A673 (cell line): ENCODE measurements around the gene XYLT1. TPM values are rescaled to one million over a fixed set of nuclear protein-coding genes. Genes with fewer than 3 reads are reported as not detected.

ENCODE experiments used
- BruUV-seq: library from RNA; stranded (reverse); fragments of 400-500 nt; replicated peaks from 2 replicates; lab custom pipeline; 2021; lab: Mats Ljungman, UMichigan
- CTCF ChIA-PET: fragments of 300-600 bp; sonication (Branson Sonifier 250); formaldehyde crosslinking; loops from one replicate; lab custom pipeline; 2022; ENCODE audit warnings: antibody characterized with exemption; lab: Charles Lee
- POLR2A ChIA-PET: fragments of 300-600 bp; sonication (Branson Sonifier 250); formaldehyde crosslinking; loops from one replicate; lab custom pipeline; 2022; ENCODE audit warnings: antibody characterized with exemption; ENCODE audit not compliant: low non-redundant PET; lab: Charles Lee
- DNase-seq: peaks from one replicate; pipeline ENCODE4 v3.0.0-alpha.2; 2015; ENCODE audit warnings: low spot score
- H3K27ac ChIP-seq: fragments of 200-600 bp; sonication (generic); 2 replicates; pipeline ENCODE4 v1.5.1; 2016; ENCODE audit warnings: mixed run types, low read depth, mild to moderate bottlenecking, mixed read lengths, antibody characterized with exemption, low read length; ENCODE audit not compliant: poor library complexity, severe bottlenecking
- H3K27me3 ChIP-seq: fragments of 200-600 bp; sonication (generic); replicated peaks from 2 replicates; pipeline ENCODE4 v1.6.1; 2017; ENCODE audit warnings: mixed run types, low read depth, mild to moderate bottlenecking, mixed read lengths, antibody characterized with exemption, low read length; ENCODE audit not compliant: insufficient read depth, poor library complexity
- H3K36me3 ChIP-seq: fragments of 200-600 bp; sonication (generic); 2 replicates; pipeline ENCODE4 v1.6.1; 2016; ENCODE audit warnings: mixed run types, mild to moderate bottlenecking, mixed read lengths, antibody characterized with exemption, low read length; ENCODE audit not compliant: insufficient read depth, poor library complexity, severe bottlenecking
- H3K4me1 ChIP-seq: fragments of 200-600 bp; sonication (generic); 2 replicates; pipeline ENCODE4 v1.6.1; 2017; ENCODE audit warnings: mixed run types, mild to moderate bottlenecking, mixed read lengths, antibody characterized with exemption, low read length; ENCODE audit not compliant: insufficient read depth, poor library complexity, severe bottlenecking
- H3K4me3 ChIP-seq: fragments of 200-600 bp; sonication (generic); 2 replicates; pipeline ENCODE4 v1.5.1; 2016; ENCODE audit warnings: low read depth, mixed run types, mild to moderate bottlenecking, mixed read lengths, low read length; ENCODE audit not compliant: poor library complexity, severe bottlenecking
- H3K9me3 ChIP-seq: fragments of 200-600 bp; sonication (generic); 2 replicates; pipeline ENCODE4 v1.6.1; 2016; ENCODE audit warnings: mixed run types, low read depth, mild to moderate bottlenecking, mixed read lengths, antibody characterized with exemption, low read length; ENCODE audit not compliant: poor library complexity, severe bottlenecking
- CTCF ChIP-seq: fragments of 300-800, 200-600 bp; sonication (generic); conservative IDR thresholded peaks from 2 replicates; pipeline ENCODE4 v1.5.1; 2017; ENCODE audit warnings: low read depth, mild to moderate bottlenecking, antibody characterized with exemption, low read length, moderate library complexity, mixed read lengths
- EZH2 ChIP-seq: fragments of 200-600 bp; sonication (generic); IDR thresholded peaks from 2 replicates; pipeline ENCODE4 v1.6.1; 2017; ENCODE audit warnings: borderline replicate concordance, low read depth, mild to moderate bottlenecking, mixed read lengths, antibody characterized with exemption, low read length; ENCODE audit not compliant: poor library complexity, severe bottlenecking
- intact Hi-C: fragments of 100-400 bp; cut with micrococcal nuclease; formaldehyde crosslinking; loops from one replicate; pipeline ENCODE4 v1.10.0; 2022; ENCODE audit not compliant: unreplicated experiment
- total RNA-seq: library from RNA; stranded (reverse); gene quantifications from 2 replicates; pipeline ENCODE4 v1.2.3, GENCODE V29; 2021

XYLT1 gene
- total RNA-seq, 1 experiment from 2014 or later: 0.64 TPM

GRCh38 chr16:17273142-17273561 lies 197.6 kb downstream of the XYLT1 start:
- CTCF ChIA-PET: no interaction called here
- POLR2A ChIA-PET: no interaction called here
- Histone ChIP-seq H3K9me3 (no peaks in the 10 kb centered on the region), H3K4me3 (no peak overlapping the region), H3K36me3 (no peaks in the 10 kb centered on the region), H3K27me3 (no peaks in the 10 kb centered on the region), H3K4me1 (no peaks in the 10 kb centered on the region), H3K27ac (no peak overlapping the region)
- BruUV-seq: no TSS peak
- DNase-seq: no peak
- intact Hi-C loops: no loop called here
- no peak for TF ChIP-seq EZH2
- TF ChIP-seq CTCF: no peak

- no peak for DNase-seq
- Histone ChIP-seq H3K27ac (no peak overlapping the region), H3K4me1 (no peaks in the 10 kb centered on the region), H3K4me3 (no peak overlapping the region), H3K27me3 (no peaks in the 10 kb centered on the region), H3K36me3 (no peaks in the 10 kb centered on the region), H3K9me3 (no peaks in the 10 kb centered on the region)
- CTCF ChIA-PET: no interaction called here
- TF ChIP-seq EZH2: no peak
- BruUV-seq: no TSS peak
- intact Hi-C loops: no loop called here
- POLR2A ChIA-PET: no interaction called here
Observed at GRCh38 chr16:17272716-17273115, 198.0 kb downstream of the XYLT1 start.

- Histone ChIP-seq H3K4me1 (no peaks in the 10 kb centered on the region), H3K36me3 (no peaks in the 10 kb centered on the region), H3K27ac (no peak overlapping the region), H3K9me3 (no peaks in the 10 kb centered on the region), H3K27me3 (no peaks in the 10 kb centered on the region), H3K4me3 (no peak overlapping the region)
- no peak for TF ChIP-seq EZH2
- no peak for TF ChIP-seq CTCF
- intact Hi-C loops: no loop called here
- DNase-seq: no peak
- no TSS peak for BruUV-seq
- CTCF ChIA-PET: no interaction called here
- POLR2A ChIA-PET: no interaction called here
Observed at GRCh38 chr16:17271687-17272086, 199.1 kb downstream of the XYLT1 start.

GRCh38 chr16:17270683-17271109 lies 200.1 kb downstream of the XYLT1 start:
- TF ChIP-seq EZH2: no peak
- no peak for TF ChIP-seq CTCF
- H3K27me3 ChIP-seq: no peaks in the 10 kb centered on the region
- no peaks in the 10 kb centered on the region for H3K9me3 ChIP-seq
- H3K36me3 ChIP-seq: no peaks in the 10 kb centered on the region
- intact Hi-C loops: no loop called here
- CTCF ChIA-PET: no interaction called here
- POLR2A ChIA-PET: no interaction called here
- no peak for DNase-seq
- no peaks in the 10 kb centered on the region for H3K4me1 ChIP-seq
- no TSS peak for BruUV-seq
- H3K4me3 ChIP-seq: no peak overlapping the region
- no peak overlapping the region for H3K27ac ChIP-seq
